PFSK-1 (cell line): Measurements from ENCODE around the gene TESK2. TPM values are rescaled to one million over a fixed set of nuclear protein-coding genes. Genes with fewer than 3 reads are reported as not detected.

Source experiments
- FOXP2 ChIP-seq: optimal IDR thresholded peaks from 2 replicates; pipeline ENCODE3; 2011; ENCODE audit warnings: borderline replicate concordance, control low read depth, inconsistent platforms; ENCODE audit not compliant: insufficient read depth; ENCODE audit errors: extremely low read length, extremely low read depth
- POLR2AphosphoS5 ChIP-seq: IDR thresholded peaks from 2 replicates; pipeline ENCODE4 v1.6.1; 2012; ENCODE audit warnings: low read depth, mild to moderate bottlenecking, control low read depth, low read length, moderate library complexity
- SIN3A ChIP-seq: IDR thresholded peaks from 2 replicates; pipeline ENCODE4 v1.6.1; 2012; ENCODE audit warnings: mild to moderate bottlenecking, low read length, moderate library complexity, borderline replicate concordance; ENCODE audit not compliant: insufficient read depth
- TAF1 ChIP-seq: IDR thresholded peaks from 2 replicates; pipeline ENCODE4 v1.6.1; 2012; ENCODE audit warnings: low read length, control low read depth, borderline replicate concordance; ENCODE audit not compliant: insufficient read depth
- polyA plus RNA-seq: library from polyadenylated mRNA; unstranded; fragments of >200 nt; gene quantifications from one replicate; pipeline ENCODE4 v1.2.1, GENCODE V29; 2012; ENCODE audit warnings: low read depth, missing spikeins; ENCODE audit not compliant: insufficient read length
- TF ChIP-seq, protein P1 (sequence below), 2 experiments: IDR thresholded peaks; 2 replicates each; pipeline versions ENCODE4 v1.6.1 to v1.8.0; 2011 to 2012; ENCODE audit warnings: low read depth in 2 of 2, low read length in 2 of 2, control low read depth in 1 of 2, inconsistent platforms in 1 of 2, mild to moderate bottlenecking in 1 of 2, moderate library complexity in 1 of 2; ENCODE audit not compliant: insufficient read depth in 1 of 2

The TESK2 gene
- 0.51 TPM for polyA plus RNA-seq

DNA sequence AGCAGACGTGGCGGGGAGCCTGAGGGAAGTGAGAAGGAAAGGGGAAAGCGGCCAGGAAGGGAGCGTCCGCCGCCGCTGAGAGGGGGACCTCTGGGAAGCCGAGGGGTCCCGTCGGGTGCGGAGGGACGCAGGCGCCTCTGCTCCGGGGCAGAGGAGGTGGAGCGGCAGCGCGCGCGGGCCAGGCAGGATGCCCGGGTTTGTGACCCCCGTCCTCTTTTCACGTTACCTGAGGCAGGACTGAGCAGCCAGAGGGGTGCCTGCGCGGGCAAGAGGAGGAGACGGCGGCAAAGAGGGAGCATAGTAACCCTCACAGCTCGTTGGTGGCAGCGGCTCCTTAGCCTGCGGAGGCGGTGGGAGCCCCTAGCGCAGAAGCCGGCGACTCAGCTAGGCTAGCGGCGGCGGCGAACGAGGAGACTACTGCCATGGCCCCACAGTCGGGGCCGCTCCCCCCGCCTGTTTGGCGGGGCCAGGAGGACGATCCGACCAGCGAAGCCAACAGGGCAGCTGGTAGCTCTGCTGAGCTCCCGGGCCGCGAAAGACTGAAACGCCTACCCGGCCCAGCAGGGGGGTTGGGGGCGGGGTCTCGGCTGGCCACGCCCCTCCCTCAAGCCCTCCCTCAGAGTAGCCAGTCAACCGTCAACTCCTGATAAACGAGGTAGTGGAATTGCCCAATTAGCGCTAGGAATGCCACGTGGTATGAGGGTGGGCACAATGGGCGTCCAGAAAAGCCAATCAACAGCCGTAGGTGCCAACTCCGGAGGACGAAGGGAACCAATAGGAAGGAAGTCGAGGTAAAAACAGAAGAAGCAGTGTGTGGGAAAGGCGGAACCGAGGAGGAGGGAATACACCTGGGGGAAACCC lies at the start of gene TESK2:
TSS of gene TESK2 (minus strand) at position 538 of the 861 bp plus-strand sequence. CDS start 33,378 bp downstream, outside the sequence.
- TF ChIP-seq TAF1: 0 out of 2 replicates have a peak, but pooled peaks have one; percentile 45
- no peak for TF ChIP-seq FOXP2
- no peak for TF ChIP-seq SIN3A
- TF ChIP-seq, protein P1, sequence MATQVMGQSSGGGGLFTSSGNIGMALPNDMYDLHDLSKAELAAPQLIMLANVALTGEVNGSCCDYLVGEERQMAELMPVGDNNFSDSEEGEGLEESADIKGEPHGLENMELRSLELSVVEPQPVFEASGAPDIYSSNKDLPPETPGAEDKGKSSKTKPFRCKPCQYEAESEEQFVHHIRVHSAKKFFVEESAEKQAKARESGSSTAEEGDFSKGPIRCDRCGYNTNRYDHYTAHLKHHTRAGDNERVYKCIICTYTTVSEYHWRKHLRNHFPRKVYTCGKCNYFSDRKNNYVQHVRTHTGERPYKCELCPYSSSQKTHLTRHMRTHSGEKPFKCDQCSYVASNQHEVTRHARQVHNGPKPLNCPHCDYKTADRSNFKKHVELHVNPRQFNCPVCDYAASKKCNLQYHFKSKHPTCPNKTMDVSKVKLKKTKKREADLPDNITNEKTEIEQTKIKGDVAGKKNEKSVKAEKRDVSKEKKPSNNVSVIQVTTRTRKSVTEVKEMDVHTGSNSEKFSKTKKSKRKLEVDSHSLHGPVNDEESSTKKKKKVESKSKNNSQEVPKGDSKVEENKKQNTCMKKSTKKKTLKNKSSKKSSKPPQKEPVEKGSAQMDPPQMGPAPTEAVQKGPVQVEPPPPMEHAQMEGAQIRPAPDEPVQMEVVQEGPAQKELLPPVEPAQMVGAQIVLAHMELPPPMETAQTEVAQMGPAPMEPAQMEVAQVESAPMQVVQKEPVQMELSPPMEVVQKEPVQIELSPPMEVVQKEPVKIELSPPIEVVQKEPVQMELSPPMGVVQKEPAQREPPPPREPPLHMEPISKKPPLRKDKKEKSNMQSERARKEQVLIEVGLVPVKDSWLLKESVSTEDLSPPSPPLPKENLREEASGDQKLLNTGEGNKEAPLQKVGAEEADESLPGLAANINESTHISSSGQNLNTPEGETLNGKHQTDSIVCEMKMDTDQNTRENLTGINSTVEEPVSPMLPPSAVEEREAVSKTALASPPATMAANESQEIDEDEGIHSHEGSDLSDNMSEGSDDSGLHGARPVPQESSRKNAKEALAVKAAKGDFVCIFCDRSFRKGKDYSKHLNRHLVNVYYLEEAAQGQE (IDR thresholded peaks at IDR 0.05; ENCODE audit: insufficient read depth in 1 of 2, low read depth in 2 of 2, low read length in 2 of 2): no peak

- TF ChIP-seq, protein P1 (IDR thresholded peaks at IDR 0.05; ENCODE audit: insufficient read depth in 1 of 2, low read depth in 2 of 2, low read length in 2 of 2): no peak
- no peak for TF ChIP-seq FOXP2
- TF ChIP-seq TAF1: no peak
- no peak for TF ChIP-seq SIN3A
These were observed 45.9 kb upstream of the TESK2 start for GRCh38 chr1:45536886-45537285.

- TF ChIP-seq, protein P1 (IDR thresholded peaks at IDR 0.05; ENCODE audit: insufficient read depth in 1 of 2, low read depth in 2 of 2, low read length in 2 of 2): no peak
- TF ChIP-seq TAF1 (no peak), SIN3A (no peak), POLR2AphosphoS5 (no peak), FOXP2 (no peak)
These were observed 45.2 kb upstream of the TESK2 start for GRCh38 chr1:45535988-45536766.

GRCh38 chr1:45531873-45532272 lies 40.9 kb upstream of the TESK2 start:
- TF ChIP-seq SIN3A (no peak), TAF1 (no peak), POLR2AphosphoS5 (no peak), FOXP2 (no peak)
- TF ChIP-seq, protein P1 (IDR thresholded peaks at IDR 0.05; ENCODE audit: insufficient read depth in 1 of 2, low read depth in 2 of 2, low read length in 2 of 2): no peak
